RWPE2 (cell line): ENCODE results near the gene GTF2I.

Experiments
- ATAC-seq: fragments of 200-7000 bp; cut with Tn5 transposase; 3 replicates; pipeline ENCODE4 v1.9.1; 2021; ENCODE audit warnings: low read depth
- DNase-seq: peaks from one replicate; pipeline ENCODE4 v3.0.0-alpha.2; 2020; ENCODE audit warnings: low spot score
- H3K27ac ChIP-seq: fragments of 450-650 bp; 2 replicates; pipeline ENCODE4 v1.5.1; 2017; ENCODE audit warnings: mild to moderate bottlenecking; ENCODE audit not compliant: poor library complexity, severe bottlenecking
- H3K27me3 ChIP-seq: fragments of 250-450 bp; sonication (Bioruptor Pico); 2 replicates; pipeline ENCODE4 v1.5.1; 2021; ENCODE audit warnings: mild to moderate bottlenecking, moderate library complexity; ENCODE audit not compliant: insufficient read depth, poor library complexity, severe bottlenecking
- H3K36me3 ChIP-seq: fragments of 250-450 bp; sonication (Bioruptor Pico); 2 replicates; pipeline ENCODE4 v1.5.1; 2020; ENCODE audit warnings: low read depth, mild to moderate bottlenecking, moderate library complexity
- H3K4me1 ChIP-seq: fragments of 250-450 bp; sonication (Bioruptor Pico); 2 replicates; pipeline ENCODE4 v1.5.1; 2021; ENCODE audit warnings: mild to moderate bottlenecking, moderate library complexity; ENCODE audit not compliant: insufficient read depth, poor library complexity, severe bottlenecking
- H3K4me3 ChIP-seq: fragments of 250-450 bp; sonication (Bioruptor Pico); 2 replicates; pipeline ENCODE4 v1.5.1; 2021; ENCODE audit warnings: mild to moderate bottlenecking, moderate library complexity; ENCODE audit not compliant: severe bottlenecking
- H3K9me3 ChIP-seq: fragments of 250-450 bp; sonication (Bioruptor Pico); 2 replicates; pipeline ENCODE4 v1.5.1; 2021; ENCODE audit warnings: mild to moderate bottlenecking, moderate library complexity; ENCODE audit not compliant: severe bottlenecking
- TF ChIP-seq, protein P1 (sequence below): fragments of 450-650 bp; IDR thresholded peaks from one replicate; pipeline ENCODE4 v1.5.1; 2017; ENCODE audit warnings: mild to moderate bottlenecking, moderate library complexity; ENCODE audit not compliant: poor library complexity, severe bottlenecking

GTF2I gene

DNA sequence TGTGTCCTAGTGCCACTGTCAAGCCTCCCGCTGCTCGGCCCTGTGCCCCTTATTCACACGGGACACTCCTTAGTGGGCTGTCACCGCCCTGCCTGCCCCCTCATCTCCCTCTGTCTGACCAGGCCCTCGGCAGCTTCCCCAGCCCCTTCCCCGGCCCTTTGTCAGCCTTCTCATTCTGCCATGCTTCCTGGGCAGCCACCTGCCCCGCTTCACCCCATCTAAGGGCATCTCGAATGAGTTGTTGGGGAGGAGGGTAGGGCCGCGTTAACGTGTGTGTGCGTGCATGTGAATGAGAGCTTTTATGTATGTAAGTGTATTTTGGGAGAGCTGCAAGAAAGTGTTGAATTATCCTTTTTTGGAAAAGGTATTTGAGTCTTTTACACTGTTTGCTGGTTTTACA is 49.7 kb downstream of the GTF2I start:
- H3K27me3 ChIP-seq: no peaks in the 10 kb centered on the region
- peaks cover 99% of the 10 kb centered on the region for H3K36me3 ChIP-seq
- no peak overlapping the region for H3K27ac ChIP-seq
- no peaks in the 10 kb centered on the region for H3K9me3 ChIP-seq
- H3K4me1 ChIP-seq: no peaks in the 10 kb centered on the region
- ATAC-seq (no peak), DNase-seq (no peak)
- H3K4me3 ChIP-seq: no peak overlapping the region
- TF ChIP-seq, protein P1, sequence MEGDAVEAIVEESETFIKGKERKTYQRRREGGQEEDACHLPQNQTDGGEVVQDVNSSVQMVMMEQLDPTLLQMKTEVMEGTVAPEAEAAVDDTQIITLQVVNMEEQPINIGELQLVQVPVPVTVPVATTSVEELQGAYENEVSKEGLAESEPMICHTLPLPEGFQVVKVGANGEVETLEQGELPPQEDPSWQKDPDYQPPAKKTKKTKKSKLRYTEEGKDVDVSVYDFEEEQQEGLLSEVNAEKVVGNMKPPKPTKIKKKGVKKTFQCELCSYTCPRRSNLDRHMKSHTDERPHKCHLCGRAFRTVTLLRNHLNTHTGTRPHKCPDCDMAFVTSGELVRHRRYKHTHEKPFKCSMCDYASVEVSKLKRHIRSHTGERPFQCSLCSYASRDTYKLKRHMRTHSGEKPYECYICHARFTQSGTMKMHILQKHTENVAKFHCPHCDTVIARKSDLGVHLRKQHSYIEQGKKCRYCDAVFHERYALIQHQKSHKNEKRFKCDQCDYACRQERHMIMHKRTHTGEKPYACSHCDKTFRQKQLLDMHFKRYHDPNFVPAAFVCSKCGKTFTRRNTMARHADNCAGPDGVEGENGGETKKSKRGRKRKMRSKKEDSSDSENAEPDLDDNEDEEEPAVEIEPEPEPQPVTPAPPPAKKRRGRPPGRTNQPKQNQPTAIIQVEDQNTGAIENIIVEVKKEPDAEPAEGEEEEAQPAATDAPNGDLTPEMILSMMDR: no peak

DNA sequence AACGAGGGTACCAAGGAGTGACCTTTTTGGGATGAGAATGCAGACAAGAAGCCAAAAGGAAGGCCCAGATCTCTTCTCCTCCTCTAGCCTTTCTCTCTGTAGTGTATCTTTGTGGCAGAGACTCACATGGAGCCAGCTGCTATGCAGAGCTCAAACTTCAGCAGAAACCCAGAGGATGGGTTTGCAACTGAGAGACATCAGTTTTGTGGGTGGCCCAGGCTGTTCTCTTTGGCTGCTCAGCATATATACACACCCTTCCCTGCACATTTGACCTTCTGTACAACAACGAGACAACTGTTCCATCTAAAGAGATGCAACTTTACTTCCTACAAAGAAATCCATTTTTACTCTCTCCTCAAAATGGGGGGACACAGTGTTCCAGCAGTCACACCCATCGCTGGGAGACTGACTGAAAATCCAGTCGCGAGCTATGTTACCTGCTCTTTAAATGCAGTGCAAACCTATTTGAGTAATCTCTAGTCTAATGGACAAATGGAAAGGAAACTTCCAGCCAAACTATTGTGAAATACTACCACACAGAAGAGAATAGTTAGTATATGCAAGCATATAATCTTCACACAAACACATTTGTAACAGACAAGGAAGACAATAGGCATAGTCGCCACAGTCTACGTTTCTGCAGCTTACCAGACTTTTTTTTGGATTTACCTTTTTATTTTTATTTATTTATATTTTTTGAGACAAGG is 51.2 kb downstream of the GTF2I start:
- H3K9me3 ChIP-seq: peaks cover 7% of the 10 kb centered on the region
- H3K36me3 ChIP-seq: peaks cover 97% of the 10 kb centered on the region
- H3K4me3 ChIP-seq: no peak overlapping the region
- TF ChIP-seq, protein P1: no peak
- no peaks in the 10 kb centered on the region for H3K27me3 ChIP-seq
- DNase-seq (no peak), ATAC-seq (no peak)
- H3K27ac ChIP-seq: no peak overlapping the region
- no peaks in the 10 kb centered on the region for H3K4me1 ChIP-seq

DNA sequence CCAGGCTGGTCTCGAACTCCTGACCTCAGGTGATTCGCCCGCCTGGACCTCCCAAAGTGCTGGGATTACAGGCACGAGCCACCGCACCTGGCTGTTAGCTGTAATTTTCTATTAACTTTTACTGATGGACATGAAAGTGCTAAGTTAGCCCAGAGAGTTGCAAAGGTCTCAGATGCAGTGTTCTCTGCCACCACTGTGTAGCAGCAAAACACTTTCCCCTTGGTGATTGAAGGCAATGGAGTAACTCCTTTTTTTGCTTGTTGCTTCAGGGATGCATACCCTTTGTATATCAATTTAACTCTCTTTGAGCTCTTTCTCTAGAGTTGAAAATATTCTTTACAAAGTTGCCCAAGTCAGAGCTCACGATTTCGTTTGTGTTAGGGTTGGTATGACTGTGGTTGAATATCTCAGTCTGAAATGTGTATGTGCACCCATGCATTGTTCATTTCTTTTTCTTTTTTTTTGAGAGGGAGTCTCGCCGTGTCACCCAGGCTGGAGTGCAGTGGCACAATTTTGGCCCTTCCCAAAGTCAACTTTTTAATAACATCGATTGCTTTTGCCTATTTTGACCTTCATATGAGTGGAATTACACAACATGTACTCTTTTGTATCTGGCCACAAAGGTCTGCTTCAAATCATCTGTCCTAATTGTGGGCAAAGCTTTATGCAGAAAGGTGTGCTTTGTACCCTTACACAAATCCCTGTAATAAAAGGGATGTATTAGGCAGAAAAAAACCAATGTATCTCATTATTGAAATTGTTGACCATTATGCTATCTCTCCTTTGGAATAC is 52.6 kb downstream of the GTF2I start:
- TF ChIP-seq, protein P1: peak; percentile 31
- DNase-seq (no peak), ATAC-seq (no peak)
- Histone ChIP-seq H3K4me1 (peaks cover 3% of the 10 kb centered on the region), H3K36me3 (peaks cover 97% of the 10 kb centered on the region), H3K27ac (no peak overlapping the region), H3K9me3 (peaks cover 9% of the 10 kb centered on the region), H3K4me3 (no peak overlapping the region), H3K27me3 (no peaks in the 10 kb centered on the region)

DNA sequence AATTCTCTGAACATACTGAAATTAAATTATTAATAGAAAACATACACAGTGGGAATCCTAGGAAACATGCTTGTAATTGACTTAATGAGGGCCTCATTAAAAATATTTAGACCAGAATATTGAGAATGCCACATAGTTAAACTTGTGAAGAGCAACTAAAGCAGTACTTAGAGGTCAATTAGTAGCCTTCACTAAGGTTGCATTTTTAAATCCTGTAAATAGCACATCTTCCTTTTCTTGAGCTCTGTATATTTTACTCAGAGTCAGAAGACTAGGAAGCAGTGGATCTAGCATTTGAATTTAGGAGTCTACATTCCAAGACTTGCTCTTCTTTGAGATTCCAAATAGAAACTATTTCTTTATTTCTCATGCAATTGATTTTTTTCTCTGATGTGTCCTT is 56.0 kb downstream of the GTF2I start:
- Histone ChIP-seq H3K27me3 (no peaks in the 10 kb centered on the region), H3K9me3 (peaks cover 9% of the 10 kb centered on the region), H3K36me3 (peaks cover 97% of the 10 kb centered on the region), H3K4me3 (no peak overlapping the region), H3K4me1 (peaks cover 13% of the 10 kb centered on the region), H3K27ac (no peak overlapping the region)
- TF ChIP-seq, protein P1: no peak
- no peak for ATAC-seq
- no peak for DNase-seq
